ENCODE results near the gene ATP5F1E.
A peak's percentile ranks its signal among the peaks of the same experiment; 100 is the strongest.

The ATP5F1E gene

GRCh38 chr20:59032023-59032712 lies at the start of gene ATP5F1E:
TSS of gene ATP5F1E (minus strand) at chr20:59032335. CDS start at chr20:59032251, 84 bp downstream.
- DNase-seq, result peak; percentile 98

GRCh38 chr20:59081036-59081435 lies 48.9 kb upstream of the ATP5F1E start:
- no peak for DNase-seq

GRCh38 chr20:59078231-59078630 lies 46.1 kb upstream of the ATP5F1E start:
- no peak for DNase-seq

GRCh38 chr20:59077705-59078104 lies 45.6 kb upstream of the ATP5F1E start:
- no peak for DNase-seq

GRCh38 chr20:59075934-59076508 lies 43.9 kb upstream of the ATP5F1E start:
- DNase-seq, result no peak

GRCh38 chr20:59074456-59074855 lies 42.3 kb upstream of the ATP5F1E start:
- DNase-seq, result no peak

- no peak for DNase-seq
Observed at GRCh38 chr20:59073582-59073981, 41.4 kb upstream of the ATP5F1E start.

GRCh38 chr20:59071216-59071615 lies 39.1 kb upstream of the ATP5F1E start:
- DNase-seq, result no peak

- DNase-seq, result no peak
Observed at GRCh38 chr20:59069026-59069425, 36.9 kb upstream of the ATP5F1E start.

GRCh38 chr20:59068534-59068933 lies 36.4 kb upstream of the ATP5F1E start:
- DNase-seq, result no peak

- DNase-seq, result no peak
Observed at GRCh38 chr20:59064214-59064722, 32.1 kb upstream of the ATP5F1E start.

- DNase-seq, result peak; percentile 85
Observed at GRCh38 chr20:59063358-59064213, 31.5 kb upstream of the ATP5F1E start.

GRCh38 chr20:59062081-59062480 lies 29.9 kb upstream of the ATP5F1E start:
- no peak for DNase-seq

GRCh38 chr20:59055302-59055701 lies 23.2 kb upstream of the ATP5F1E start:
- DNase-seq, result no peak

- DNase-seq, result no peak
Observed at GRCh38 chr20:59051666-59052185, 19.6 kb upstream of the ATP5F1E start.

GRCh38 chr20:59050437-59050836 lies 18.3 kb upstream of the ATP5F1E start:
- no peak for DNase-seq

- DNase-seq, result no peak
Observed at GRCh38 chr20:59048681-59049030, 16.5 kb upstream of the ATP5F1E start.

GRCh38 chr20:59047938-59048680 lies 16.0 kb upstream of the ATP5F1E start:
- DNase-seq, result peak; percentile 68

- no peak for DNase-seq
Observed at GRCh38 chr20:59046862-59047261, 14.7 kb upstream of the ATP5F1E start.

GRCh38 chr20:59044796-59045195 lies 12.7 kb upstream of the ATP5F1E start:
- no peak for DNase-seq

GRCh38 chr20:59044295-59044694 lies 12.2 kb upstream of the ATP5F1E start:
- DNase-seq, result no peak

- no peak for DNase-seq
Observed at GRCh38 chr20:59043698-59044097, 11.6 kb upstream of the ATP5F1E start.
